Globus pallidus (tissue), 1 donor: ENCODE results near the gene SLC35E3.
A peak's percentile ranks its signal among the peaks of the same experiment; 100 is the strongest.

Experiments
- DNase-seq: peaks from one replicate; pipeline ENCODE4 v3.0.0-alpha.2; 2015; ENCODE audit warnings: low spot score

Gene SLC35E3

DNA sequence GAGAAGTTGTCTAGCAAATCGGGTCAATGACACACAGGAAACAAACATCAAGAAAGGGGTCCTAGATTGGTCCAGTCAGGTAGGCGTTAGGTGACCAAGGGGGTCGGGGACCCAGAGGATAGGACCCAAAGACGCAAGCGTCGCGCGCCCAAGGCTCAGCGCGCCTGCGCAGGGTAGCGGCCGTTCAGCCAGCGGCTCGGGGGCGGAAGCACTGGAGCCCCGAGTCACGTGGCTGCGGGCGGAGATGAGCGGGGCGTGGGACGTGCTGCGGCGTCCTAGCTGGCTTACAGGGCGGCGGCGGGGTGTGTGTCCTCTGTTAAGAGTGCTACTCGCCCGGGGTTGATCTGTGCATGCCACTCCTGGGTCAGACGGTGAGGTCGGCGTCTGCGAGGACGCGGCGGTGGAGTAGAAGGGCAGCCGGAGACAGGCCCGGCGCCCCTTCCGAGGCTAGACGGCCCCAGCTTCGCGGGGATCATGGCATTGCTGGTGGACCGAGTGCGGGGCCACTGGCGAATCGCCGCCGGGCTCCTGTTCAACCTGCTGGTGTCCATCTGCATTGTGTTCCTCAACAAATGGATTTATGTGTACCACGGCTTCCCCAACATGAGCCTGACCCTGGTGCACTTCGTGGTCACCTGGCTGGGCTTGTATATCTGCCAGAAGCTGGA, at the start of gene SLC35E3:
Gene SLC35E3, plus strand, starts transcription at position 273 of the 668 bp plus-strand sequence. Its CDS starts 202 bp downstream, at position 475.
- DNase-seq, result peak; percentile 93

DNA sequence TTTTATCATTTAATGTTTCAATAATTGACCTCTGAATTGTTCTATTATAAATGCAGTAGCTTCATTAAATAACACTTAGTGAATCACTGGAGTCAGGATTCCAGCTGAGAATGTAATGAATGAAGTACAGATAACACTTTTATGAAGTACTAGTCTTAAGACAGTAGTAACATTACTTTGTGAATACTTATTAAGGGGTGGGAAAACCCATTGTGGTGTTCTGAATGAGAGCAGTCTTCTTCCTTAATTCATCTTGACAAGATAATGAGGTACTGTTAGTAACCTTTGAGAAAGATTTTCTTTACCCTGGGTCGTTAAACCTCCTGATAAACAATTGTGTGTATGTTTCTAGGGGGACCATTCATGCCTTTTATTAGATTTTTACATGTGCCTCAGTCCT, 46.5 kb upstream of the SLC35E3 start:
- DNase-seq, result no peak

DNA sequence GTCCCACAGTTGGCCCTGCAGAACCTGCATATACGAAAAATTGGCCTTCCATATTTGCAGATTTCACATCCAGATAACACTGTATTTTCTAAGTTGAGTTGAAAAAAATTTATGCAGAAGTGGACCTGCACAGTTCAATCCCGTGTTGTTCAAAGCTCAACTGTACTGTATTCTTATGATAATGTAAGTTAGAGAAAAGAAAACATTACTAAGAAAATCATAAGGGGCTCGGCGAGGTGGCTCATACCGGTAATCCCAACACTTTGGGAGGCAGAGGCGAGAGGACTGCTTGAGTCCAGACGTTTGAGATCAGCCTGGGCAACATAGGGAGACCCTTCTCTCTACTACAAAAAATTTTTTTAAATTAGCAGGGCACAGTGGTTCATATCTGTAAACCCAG, 18.2 kb upstream of the SLC35E3 start:
- DNase-seq, result no peak

DNA sequence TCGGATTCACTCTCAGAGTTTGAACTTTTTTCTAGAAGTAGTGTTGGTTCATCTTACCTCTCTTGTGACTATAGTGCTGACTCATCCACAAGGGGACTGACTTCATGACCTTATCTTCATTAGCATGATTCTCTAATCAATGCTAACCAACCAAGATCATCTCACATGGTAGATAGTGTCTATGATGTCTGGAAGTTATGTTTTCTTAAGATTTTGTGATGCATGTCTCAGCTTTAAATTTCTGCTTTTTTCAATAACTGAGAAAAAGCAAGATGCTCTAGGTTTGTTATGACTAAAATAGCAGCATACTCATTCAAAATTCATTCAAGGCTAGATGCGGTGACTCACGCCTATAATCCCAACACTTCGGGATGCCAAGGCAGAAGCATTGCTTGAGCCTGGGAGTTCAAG, 12.3 kb upstream of the SLC35E3 start:
- no peak for DNase-seq

DNA sequence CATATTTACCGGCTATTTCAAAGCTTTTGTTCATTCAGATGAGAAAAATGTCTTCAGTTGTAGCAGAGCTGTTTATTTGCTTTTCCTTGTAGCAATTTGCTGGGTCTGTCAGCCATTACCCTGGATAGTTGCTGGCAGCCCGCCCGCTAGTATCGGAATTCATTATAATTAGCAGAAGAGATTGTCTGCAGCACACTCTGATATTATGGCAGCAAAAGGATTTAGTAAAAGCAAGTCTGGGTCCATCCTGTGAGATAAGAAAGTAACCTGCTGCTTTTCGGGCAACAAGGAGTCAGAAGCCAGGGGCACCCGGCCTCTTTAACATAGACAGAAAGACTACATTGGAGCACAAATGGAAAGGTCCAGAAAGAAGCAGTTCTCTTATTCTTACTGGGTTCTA, 6.1 kb upstream of the SLC35E3 start:
- DNase-seq, result no peak

DNA sequence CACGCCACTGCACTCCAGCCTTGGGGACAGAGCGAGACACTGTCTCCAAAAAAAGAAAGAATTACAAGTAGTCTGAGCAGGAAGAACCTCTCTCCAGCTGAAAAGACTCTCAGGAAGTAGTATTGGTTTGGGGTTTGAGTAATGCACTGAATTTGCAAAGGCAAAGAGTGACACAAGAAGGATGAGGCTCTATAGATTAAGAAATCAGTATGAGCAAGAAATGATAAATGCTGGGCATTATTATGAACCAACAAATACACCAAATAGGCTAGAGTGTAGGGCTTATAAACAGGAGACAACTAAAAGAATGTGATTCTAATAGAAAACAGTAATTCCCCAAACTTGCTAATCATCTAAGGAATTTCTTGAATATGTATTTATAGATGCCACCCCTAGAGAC, 2.6 kb upstream of the SLC35E3 start:
- DNase-seq, result no peak

DNA sequence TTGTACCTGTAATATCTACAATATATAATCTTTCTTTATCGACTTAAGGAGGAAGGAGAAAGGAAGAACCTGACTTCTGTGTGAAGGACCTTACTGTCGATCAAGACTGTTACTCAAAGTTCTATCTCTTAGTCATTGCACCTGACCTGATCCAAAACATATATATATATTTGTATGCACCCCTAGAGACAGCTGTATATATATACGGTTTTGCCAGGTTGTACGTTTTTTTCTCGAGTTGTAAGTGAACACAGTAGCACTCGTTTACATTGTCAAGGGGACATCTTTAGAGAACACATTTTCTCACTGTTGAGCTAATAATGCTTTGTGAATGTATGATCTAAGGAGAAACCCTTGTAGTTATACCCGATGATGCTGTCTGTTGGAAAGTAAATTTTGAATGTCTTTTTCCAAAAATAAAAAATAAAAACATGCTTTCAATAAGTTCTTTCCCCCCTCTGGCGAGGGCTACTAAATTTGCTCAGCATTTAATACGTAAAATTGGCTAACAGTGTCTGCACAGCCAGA, 536 bp upstream of the SLC35E3 start:
- no peak for DNase-seq

DNA sequence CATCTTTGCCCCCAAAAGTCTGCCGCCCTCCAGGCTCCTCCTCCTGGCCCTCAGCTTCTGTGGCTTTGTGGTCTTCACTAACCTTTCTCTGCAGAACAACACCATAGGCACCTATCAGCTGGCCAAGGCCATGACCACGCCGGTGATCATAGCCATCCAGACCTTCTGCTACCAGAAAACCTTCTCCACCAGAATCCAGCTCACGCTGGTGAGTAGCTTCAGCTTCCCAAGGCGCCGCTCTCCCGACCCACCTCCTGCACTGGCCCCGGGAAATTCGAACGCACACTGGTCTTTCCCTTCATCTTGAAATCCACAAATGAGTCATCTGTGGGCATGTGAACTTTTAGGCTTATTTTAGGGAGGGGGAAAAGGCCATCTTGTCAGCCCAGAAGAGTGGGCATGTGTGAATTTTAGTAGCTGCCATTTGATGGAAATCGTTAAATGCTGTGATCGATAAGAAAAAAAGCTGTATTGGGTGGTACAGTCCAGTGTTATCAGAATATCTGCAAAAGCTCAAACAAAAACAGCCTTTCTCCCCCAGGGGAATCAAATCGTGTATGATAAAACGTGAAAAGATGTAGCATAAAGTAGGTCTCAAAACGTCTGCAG, 700 bp downstream of the SLC35E3 start:
- peak; percentile 54 for DNase-seq

DNA sequence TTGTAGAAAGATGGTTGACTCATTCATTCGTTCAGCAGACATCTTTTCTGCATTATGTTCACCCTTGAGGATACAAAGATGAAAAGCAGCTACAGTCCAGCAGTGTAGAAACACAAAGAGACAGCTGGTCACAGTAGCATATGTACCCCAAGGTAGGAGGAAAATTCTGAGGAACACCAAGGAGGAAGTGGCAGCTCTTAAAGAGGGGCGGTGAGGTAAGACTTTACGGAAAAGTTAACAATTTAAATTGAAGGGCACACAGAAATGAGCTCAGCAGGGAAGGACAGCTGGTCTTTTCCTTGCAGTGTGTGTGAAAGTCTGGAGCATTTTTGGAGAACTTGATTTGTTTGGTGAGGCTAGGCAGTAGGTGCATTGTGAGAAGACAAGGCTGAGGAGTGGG, 3.5 kb downstream of the SLC35E3 start:
- no peak for DNase-seq

DNA sequence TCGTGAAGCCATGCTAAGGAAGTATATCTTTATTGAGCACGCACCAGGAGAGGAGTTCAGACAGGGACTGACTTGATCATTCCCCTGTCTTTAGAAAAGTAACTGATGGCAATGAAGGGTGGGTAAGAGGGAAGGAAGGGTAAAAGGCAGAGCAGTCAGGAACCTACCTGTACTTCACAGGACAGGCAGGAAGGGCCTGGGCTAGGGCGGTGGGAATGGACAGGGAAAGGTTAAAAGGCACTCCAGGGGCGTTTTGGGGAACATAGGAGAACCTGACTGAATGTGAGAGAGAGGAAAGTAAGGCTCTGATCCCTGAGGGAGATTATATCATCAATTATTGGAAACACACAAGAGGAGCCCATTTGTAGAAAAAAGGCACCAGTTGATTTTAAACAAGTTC, 3.9 kb downstream of the SLC35E3 start:
- no peak for DNase-seq

DNA sequence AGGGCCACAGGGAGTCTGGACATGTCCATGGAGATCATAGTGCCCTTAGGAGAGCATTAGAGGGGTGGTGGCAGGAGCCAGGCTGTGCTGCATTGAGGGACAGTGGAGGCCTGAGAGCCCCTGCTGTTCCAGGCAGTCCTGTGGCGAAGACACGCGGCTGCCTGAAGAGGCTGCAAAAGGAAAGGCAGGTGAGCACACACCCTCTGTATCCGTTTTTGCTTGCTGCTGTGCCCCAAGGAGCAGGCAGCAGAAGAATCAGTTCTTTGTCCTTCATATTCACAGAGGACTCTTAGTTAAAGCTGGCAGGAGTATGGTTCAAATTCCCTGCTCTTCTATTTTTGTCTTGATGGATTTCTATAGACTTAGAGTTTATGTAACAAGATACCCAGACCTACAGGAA, 4.5 kb downstream of the SLC35E3 start:
- peak; percentile 56 for DNase-seq

DNA sequence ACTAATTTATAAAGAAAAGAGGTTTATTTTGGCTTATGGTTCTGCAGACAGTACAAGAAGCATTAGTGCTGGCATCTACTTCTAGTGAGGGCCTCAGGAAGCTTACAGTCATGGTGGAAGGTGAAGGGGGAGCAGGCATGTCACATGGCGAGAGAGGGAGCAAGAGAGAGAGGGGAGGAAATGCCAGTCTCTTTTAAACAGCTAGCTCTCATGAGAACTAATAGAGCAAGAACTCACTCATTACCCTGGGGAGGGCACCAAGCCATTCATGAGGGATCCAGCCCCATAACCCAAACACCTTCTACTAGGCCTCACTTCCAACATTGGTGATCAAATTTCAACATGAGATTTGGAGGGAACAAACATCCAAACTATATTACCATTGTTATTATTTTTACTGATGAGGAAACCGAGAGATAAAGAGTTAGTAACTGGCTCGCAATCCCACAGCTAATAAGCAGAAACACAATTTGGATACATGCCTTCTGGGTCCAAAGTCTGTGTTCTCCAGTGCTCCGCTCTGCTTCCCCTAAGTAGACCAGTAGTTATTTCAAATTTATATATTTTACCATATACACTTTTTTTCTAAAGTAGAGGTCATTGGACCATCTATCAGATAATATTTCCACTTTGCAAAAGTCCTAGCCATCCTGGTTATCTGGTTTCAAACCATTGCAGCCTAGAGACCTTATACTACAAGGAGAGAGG, 9.7 kb downstream of the SLC35E3 start:
- DNase-seq, result no peak

DNA sequence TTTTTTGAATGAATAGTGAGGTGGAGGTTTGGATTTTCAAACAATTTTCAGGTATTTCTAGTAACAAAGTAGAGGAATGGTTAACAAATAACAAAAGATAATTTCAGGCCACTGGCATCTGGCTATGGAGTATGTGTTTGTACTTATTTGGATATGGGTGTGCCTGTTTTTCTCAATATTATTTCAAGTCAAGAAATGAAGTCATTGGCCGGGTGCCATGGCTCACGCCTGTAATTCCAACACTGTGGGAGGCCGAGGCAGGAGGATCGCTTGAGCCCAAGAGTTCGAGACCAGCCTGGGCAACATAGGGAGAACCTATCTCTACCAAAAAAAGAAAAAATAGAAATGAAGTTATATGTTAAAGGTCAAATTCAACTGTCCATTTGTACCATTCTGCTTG, 13.9 kb downstream of the SLC35E3 start:
- DNase-seq, result no peak

DNA sequence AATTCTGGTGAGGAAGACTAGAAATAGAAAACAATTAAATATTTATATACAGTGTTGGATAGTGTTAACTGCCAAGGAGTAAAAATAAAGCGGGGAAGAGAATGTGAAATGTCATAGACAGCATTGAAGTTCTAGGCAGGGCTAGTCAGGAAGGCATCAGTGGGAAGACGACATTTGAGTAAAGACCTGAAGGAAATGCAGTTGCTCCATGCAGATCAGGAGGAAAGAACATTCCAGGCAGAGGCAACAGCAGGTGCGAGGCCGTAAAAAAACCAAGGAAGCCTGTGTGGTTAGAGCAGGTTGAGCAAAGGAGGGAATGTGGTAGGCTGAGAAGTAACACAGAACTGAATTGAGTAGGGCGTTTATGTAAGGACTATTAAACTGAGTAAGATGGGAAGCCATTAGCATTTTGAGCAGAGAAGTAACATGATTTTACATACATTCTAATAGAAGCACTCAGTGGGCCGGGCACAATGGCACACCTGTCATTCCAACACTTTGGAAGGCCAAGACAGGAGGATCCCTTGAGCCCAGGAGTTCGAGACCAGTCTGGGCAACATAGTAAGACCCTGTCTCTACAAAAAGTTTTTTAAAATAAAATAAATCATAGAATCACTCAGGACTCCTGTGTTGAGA, 14.9 kb downstream of the SLC35E3 start:
- DNase-seq, result no peak

DNA sequence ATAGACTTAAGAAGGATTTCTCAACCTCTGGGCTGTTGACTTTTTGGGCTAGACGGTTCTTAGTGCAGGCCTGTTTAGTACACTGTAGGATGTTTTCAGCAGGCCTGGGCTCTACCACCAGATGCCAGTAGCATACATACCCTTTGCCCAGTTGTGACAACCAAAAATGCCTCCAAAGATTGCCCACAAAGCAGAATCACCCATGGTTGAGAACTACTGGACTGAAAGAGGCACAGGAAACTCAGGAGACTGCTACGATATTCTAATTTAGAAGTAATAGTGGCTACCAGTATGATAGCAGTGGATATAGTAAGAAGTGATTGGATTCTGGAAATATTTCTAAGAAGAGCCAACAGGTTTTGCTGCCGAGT, 15.5 kb downstream of the SLC35E3 start:
- DNase-seq, result no peak

DNA sequence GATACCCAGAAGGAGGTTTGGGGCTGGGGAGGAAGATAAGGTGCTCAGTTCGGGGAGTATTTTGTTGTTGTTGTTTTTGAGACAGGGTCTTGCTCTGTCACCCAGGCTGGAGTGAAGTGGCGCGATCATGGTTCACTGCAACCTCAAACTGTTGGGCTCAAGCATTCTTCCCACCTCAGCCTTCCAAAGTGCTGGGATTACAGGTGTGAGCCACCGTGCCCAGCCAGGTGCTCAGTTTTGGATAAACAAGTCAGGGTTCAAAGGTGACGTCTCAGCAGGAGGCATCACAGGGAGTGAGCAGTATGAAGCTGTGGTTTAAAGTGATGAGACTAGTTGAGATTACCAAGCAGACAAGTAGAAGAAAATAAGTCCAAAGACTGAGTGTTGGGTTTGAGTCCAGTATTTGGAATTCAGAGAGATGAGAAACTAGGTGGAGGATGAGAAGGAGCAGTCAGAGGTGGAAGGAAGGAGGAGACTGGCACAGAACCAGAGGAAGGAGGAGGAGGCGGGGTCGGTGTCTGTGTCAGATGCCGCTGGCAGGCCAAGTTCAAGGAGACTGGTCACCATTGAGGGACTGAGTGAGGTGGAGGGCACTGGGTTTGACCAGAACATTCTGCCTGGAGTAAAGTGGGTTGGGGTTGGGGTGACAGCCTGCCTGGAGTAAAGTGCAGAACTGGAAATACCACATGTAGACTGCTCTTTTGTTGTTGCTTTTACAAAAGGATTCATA, 16.1 kb downstream of the SLC35E3 start:
- no peak for DNase-seq

DNA sequence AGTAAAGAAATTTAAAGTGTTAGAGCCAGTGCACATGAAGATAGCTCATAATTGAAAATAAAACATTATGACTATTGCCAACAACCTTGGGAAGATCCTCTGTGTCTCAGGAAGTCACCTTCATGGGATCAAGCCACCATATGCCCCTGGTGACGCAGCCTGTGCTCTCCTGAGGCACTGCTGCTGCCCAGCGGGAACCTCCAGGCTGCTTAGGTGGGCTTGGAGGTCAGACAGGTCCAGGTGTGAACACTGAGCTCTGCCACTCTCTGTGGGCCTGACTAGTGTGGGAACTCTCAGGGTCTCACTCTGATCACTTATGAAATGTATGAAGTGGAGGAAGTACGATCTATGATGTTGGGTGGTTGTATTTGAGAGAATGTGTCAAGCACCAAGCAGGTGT, 16.7 kb downstream of the SLC35E3 start:
- DNase-seq, result no peak

DNA sequence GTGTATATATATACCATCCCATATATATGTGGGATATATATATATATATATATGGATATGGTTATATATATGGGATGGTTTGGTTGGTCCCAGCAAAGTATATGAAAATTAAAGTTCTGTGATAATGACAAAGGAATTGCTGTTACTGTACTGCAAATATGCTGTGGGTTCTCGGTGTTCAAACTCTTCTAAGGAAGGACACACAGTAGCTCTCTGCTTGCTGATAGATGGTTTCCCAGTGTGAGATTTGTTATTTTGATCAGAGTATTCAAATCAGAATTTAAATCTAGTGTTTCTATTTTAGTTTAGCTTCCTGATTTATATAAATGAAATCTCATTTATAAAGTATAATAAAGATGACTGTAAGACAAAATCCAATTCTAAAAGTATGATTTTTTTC, 19.7 kb downstream of the SLC35E3 start:
- no peak for DNase-seq

DNA sequence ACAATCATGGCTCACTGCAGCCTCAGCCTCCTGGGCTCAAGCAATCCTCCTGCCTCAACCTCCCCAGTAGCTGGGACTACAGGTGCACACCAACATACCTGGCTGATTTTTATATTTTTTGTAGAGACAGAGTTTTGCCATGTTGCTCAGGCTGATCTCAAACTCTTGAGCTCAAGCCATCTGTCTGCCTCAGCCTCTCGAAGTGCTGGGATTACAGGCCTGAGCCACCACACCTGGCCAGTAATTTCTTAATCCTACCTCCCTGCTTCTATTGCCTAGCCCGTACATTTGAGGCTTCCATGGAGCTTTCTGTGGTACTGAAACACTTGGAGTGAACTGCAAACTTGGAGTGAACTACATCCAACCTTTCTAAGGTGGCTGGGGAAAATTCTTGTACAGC, 20.7 kb downstream of the SLC35E3 start:
- DNase-seq, result no peak

DNA sequence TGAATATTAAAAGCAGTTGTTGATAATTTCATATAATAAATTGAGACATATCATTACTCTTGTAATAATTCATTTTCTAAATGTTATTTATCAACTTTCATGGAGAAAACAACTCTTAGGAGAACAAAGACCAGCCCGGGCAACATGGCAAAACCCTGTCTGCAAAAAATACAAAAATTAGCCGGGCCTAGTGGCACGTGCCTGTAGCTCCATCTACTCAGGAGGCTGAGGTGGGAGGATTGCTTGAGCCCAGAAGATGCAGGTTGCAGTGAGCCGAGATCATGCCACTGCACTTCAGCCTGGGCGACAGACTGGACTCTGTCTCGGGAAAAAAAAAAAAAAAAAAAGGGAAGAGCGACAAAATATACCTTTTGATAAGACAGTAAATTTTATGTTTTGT, 21.2 kb downstream of the SLC35E3 start:
- no peak for DNase-seq

DNA sequence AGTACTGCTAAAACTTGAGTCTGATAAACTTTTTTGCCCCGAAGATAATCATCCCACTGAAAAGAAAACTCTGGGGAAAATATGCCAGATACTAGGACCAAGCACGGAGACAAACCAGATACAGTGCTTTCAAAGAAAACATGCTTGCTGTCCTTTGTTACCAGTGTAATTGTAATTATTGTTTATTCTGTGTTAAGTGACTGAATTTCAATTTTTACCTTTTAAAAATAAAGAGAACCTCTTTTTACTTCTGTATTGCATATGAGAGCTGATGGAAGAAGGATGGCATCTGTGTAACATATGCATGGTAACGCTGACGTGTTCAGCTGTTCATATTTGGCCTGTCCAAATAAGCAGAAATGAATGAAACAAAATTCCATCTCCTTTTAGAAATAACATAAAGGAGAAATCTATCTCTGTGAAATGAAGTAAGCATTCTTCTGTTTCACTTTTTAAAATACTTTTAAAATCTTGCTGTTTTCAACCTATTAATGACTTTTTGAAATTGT, 22.5 kb downstream of the SLC35E3 start:
- no peak for DNase-seq

DNA sequence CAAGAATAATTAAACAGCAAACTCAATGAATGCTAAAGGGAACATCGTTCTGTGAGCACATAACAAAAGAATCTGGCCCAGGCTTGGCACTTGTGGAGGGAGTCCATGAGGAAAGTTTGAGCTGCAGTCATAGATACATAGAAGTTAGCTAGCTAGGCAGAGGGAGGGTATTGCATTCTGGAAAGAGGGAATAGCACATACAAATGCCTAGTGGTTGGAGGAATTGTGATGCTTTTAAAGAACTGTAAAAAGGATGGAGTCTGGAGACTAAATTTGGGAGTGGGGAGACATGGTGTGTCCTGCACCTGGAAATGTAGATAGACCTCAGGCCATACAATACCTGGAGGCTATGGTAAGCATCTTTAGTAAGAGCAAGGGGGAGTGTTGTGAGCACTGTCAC, 24.0 kb downstream of the SLC35E3 start:
- no peak for DNase-seq
